HG02763 (cell line): Measurements from ENCODE around the gene KIF3C.
"Not testable (repeated sequence)": the region's sequence is repeated elsewhere in the genome, so short reads cannot be mapped to it uniquely, and the experiment has no call there.

Experiments
- ATAC-seq: cut with Tn5 transposase; IDR thresholded peaks from one replicate; pipeline ENCODE4 v1.9.1; 2021; ENCODE audit warnings: mild to moderate bottlenecking, moderate library complexity; ENCODE audit not compliant: unreplicated experiment

Gene KIF3C

GRCh38 chr2:25920786-25921415, 61.4 kb downstream of the KIF3C start:
- ATAC-seq: no peak

- ATAC-seq: no peak
These were observed 62.0 kb downstream of the KIF3C start for GRCh38 chr2:25920336-25920735.

- no peak for ATAC-seq
These were observed 64.5 kb downstream of the KIF3C start for GRCh38 chr2:25917832-25918231.

- ATAC-seq: not testable (repeated sequence)
These were observed 64.9 kb downstream of the KIF3C start for GRCh38 chr2:25917411-25917810.

- ATAC-seq: not testable (repeated sequence)
These were observed 66.1 kb downstream of the KIF3C start for GRCh38 chr2:25915944-25916772.

GRCh38 chr2:25915411-25915810, 66.9 kb downstream of the KIF3C start:
- not testable (repeated sequence) for ATAC-seq

- not testable (repeated sequence) for ATAC-seq
These were observed 68.7 kb downstream of the KIF3C start for GRCh38 chr2:25913696-25913973.

GRCh38 chr2:25912851-25913695, 69.2 kb downstream of the KIF3C start:
- no peak for ATAC-seq

- not testable (repeated sequence) for ATAC-seq
These were observed 72.7 kb downstream of the KIF3C start for GRCh38 chr2:25909574-25909973.

- ATAC-seq: no peak
These were observed 77.2 kb downstream of the KIF3C start for GRCh38 chr2:25905126-25905525.

- no peak for ATAC-seq
These were observed 79.0 kb downstream of the KIF3C start for GRCh38 chr2:25903216-25903776.

GRCh38 chr2:25899404-25899970, 82.8 kb downstream of the KIF3C start:
- no peak for ATAC-seq

- ATAC-seq: no peak
These were observed 84.8 kb downstream of the KIF3C start for GRCh38 chr2:25897506-25897905.

- not testable (repeated sequence) for ATAC-seq
These were observed 86.0 kb downstream of the KIF3C start for GRCh38 chr2:25896308-25896707.

- ATAC-seq: no peak
These were observed 86.7 kb downstream of the KIF3C start for GRCh38 chr2:25895610-25896009.

- ATAC-seq: no peak
These were observed 87.3 kb downstream of the KIF3C start for GRCh38 chr2:25895018-25895417.

GRCh38 chr2:25894135-25894830, 88.0 kb downstream of the KIF3C start:
- no peak for ATAC-seq

- no peak for ATAC-seq
These were observed 90.6 kb downstream of the KIF3C start for GRCh38 chr2:25891672-25892071.

GRCh38 chr2:25887624-25888242, 94.6 kb downstream of the KIF3C start:
- ATAC-seq: no peak

- ATAC-seq: no peak
These were observed 96.4 kb downstream of the KIF3C start for GRCh38 chr2:25885933-25886332.
